GM21786 (cell line): Measurements from ENCODE around the gene ZNF26.
A peak's percentile ranks its signal among the peaks of the same experiment; 100 is the strongest.
"Not testable (repeated sequence)": the region's sequence is repeated elsewhere in the genome, so short reads cannot be mapped to it uniquely, and the experiment has no call there.

ENCODE experiments used
- ATAC-seq: cut with Tn5 transposase; IDR thresholded peaks from one replicate; pipeline ENCODE4 v1.9.1; 2021; ENCODE audit not compliant: unreplicated experiment

Gene ZNF26

GRCh38 chr12:132955094-132956010 is 30.8 kb upstream of the ZNF26 start:
- peak; percentile 19 for ATAC-seq

- ATAC-seq, result peak; percentile 97
These were observed 30.0 kb upstream of the ZNF26 start, which contains the start of gene ZNF605 for GRCh38 chr12:132956011-132956788. Gene ZNF605 (minus strand): TSS chr12:132956306. CDS start chr12:132945635, 10,671 bp downstream.

DNA sequence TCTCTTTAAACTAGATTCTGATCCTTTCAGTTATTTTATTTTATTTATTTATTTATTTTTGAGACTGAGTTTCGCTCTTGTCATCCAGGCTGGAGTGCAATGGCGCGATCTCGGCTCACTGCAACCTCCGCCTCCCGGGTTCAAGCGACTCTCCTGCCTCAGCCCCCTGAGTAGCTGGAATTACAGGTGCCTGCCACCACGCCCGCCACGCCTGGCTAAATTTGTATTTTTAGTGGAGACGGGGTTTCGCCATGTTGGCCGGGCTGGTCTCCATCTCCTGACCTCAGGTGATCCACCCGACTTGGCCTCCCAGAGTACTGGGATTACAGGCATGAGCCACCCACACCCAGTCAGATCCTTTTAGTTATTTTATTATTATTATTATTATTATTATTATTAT is 24.4 kb upstream of the ZNF26 start:
- not testable (repeated sequence) for ATAC-seq

DNA sequence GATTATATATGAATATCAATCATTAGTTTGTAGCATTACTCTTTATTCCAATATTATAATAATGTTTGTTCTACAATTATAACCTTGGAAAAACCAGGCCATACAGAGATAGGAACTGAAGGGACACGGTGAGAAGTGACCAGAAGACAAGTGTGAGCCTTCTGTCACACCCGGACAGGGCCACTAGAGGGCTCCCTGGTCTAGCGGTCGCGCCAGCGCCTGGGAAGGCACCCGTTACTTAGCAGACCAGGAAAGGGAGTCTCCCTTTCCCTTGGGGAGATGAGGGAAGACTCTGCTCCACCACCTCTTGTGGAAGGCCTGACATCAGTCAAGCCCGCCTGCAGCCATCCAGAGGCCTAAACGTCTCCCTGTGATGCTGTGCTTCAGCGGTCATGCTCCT is 22.2 kb upstream of the ZNF26 start:
- ATAC-seq, result not testable (repeated sequence)

DNA sequence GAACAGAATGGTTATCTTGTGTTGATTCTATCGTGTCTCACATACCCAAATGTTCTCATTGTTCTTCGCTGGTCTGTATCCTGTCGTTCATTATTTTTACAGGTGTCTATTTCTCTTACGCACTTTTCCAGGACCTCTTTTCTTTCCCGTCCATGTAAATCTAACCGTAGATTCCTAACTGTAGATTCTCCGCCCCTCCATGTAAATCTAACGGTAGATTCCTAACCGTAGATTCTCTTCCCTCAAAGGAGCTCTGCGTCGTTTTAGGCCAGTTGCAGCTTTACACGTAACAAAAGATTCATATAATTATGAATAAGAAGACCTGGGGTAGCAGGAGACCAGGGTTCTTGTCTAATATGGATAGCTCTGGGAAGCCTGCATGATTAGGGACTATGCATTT is 20.4 kb upstream of the ZNF26 start:
- ATAC-seq, result no peak

DNA sequence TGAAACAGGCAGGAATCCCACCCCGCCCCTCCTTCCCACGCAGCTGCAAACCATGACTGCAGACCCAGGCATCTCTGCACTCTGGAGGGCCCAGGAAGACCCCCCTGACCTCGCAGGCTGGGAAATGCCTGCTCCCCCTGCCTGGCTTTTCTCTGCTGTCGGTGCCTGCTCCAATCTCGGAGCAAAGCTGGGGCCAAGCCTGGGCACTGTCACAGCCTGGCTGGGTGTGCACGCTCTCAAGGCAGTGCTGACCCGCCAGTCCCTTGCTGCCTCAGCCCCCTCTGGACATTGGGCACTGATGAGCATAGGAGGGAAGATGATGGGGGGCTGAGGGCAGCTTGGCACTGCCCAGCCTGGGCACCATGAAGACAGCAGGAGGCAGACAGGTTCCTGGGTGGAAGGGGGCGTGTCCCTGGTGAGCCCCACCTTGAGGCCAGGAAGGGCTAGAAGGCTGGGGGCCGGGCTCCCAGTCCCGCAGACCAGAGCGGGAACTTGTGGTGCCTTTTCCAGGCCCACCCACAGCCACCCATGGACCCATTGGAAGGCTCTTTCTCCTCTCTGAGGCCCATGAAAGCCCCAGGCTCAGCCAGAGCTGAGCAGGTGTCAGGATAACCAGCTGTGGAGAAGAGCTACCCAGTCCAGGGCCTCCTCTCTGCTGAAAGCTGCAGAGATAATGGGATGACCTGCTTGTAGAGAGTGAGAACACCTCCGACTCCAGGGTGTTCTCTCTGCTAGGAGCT is 19.3 kb upstream of the ZNF26 start:
- no peak for ATAC-seq

DNA sequence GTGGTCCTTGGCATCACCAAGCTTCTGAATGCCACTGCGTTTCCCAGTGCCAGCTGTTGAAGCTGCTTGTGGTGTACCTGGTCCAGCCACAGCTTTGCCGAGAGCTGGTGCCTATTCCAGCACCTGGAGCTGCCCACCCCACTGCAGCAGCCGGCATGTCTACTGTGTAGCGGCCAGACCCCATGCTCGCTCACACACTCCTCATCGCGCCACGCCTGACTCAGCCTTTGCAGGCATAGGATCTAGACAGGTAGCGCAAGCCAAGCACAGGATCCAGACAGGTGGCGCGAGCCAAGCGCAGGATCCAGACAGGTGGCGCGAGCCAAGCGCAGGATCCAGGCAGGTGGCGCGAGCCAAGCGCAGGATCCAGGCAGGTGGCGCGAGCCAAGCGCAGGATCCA is 18.4 kb upstream of the ZNF26 start:
- no peak for ATAC-seq

DNA sequence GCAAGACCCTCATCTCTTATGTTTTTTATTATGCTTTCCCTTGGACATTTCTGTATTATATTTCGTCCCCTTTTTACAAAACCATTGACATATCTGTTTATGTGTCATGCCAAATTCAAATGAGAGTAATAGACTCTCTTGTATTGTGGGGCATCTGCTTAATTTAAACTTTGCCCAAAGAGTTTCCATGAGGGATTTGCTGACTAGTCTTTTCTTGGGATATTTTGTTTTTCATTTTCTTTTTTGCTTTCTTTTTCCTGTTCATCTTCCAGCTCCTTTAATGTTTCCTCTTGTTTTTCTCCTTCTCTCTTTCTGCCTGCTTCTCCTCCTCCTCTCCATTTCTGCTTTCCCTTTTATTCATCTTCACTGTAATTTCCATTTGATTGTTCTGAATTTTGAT is 13.8 kb upstream of the ZNF26 start:
- no peak for ATAC-seq

GRCh38 chr12:132976870-132977269 is 9.3 kb upstream of the ZNF26 start:
- not testable (repeated sequence) for ATAC-seq

- ATAC-seq, result no peak
These were observed 688 bp downstream of the ZNF26 start for GRCh38 chr12:132986885-132987225.

DNA sequence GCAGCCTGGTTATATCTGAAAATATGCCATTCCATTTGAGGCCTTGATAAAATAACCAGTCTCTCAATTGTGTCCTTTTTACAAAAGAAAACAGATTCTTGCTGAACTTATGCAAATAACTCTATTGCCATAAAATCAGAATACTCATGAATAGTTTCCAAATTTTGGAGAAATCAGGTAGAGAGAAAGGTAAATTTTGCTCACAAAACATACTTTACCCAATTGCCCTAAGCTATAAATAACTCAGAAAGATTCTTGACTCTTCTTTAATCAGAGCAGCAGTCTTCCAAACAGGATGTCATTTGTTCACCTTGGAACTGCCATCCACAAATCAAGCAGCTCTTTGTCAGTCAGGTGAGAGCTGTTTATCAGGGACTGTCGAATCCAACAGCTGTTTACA is 12.6 kb downstream of the ZNF26 start:
- no peak for ATAC-seq

DNA sequence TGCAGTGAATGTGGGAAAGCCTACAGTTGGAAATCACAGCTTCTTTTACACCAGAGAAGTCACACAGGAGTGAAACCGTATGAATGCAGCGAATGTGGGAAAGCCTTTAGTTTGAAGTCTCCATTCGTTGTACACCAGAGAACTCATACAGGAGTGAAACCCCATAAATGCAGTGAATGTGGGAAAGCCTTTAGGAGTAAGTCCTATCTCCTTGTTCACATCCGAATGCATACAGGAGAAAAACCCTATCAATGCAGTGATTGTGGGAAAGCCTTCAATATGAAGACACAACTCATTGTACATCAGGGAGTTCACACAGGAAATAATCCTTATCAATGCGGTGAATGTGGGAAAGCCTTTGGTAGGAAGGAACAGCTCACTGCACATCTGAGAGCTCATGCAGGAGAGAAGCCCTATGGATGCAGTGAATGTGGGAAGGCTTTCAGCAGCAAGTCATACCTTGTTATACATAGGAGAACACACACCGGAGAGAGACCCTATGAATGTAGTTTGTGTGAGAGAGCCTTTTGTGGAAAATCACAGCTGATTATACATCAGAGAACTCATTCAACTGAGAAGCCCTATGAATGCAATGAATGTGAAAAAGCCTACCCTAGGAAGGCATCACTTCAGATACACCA is 24.6 kb downstream of the ZNF26 start:
- no peak for ATAC-seq

GRCh38 chr12:133023566-133023965 is 37.4 kb downstream of the ZNF26 start:
- no peak for ATAC-seq

DNA sequence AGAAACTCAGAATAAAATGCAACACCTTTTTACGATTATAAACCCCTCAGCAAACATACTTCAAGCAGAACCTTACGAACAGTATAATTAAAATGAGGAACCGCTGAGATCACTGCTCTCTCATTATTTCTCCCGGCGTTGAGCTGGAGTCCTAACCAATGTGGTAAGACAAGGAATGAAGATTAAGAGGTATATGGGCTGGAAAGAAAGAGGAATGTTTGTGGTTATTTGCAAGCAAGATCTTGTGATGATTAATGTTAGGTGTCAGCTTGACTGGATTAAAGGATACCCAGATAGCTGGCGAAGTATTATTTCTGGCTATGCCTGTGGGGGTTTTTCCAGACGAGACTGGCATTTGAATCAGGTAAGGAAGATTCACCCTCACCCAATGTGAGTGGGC is 40.8 kb downstream of the ZNF26 start:
- ATAC-seq, result no peak

GRCh38 chr12:133037207-133038005 is 51.2 kb downstream of the ZNF26 start, which contains the start of gene ZNF84:
Gene ZNF84 (plus strand): TSS chr12:133037509. CDS start chr12:133041468, 3,959 bp downstream.
- peak; percentile 95 for ATAC-seq

- no peak for ATAC-seq
These were observed 52.0 kb downstream of the ZNF26 start for GRCh38 chr12:133038118-133038709.

DNA sequence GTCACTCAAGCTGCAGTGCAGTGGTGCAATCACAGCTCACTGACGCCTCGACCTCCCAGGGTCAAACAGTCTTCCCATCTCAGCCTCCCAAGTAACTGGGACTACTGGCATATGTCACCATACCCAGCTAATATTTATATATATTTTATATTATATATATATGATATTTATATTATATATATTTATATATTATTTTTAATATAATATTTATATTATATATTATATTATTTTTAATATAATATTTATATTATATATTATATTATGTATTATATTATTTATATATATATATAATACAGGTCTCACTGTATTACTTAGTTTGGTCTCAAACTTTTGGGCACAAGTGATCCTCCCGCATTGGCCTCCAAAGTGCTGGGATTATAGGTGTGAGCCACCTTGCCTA is 60.5 kb downstream of the ZNF26 start:
- ATAC-seq, result no peak

- no peak for ATAC-seq
These were observed 71.3 kb downstream of the ZNF26 start for GRCh38 chr12:133057446-133057845.
